Activated T-cell treated with anti-CD3 and anti-CD28 coated beads, Interleukin-2, amount 50 U/mL, for 72 hours (primary cell): ENCODE measurements around the gene NELFB. TPM values are rescaled to one million over a fixed set of nuclear protein-coding genes. Genes with fewer than 3 reads are reported as not detected.

Source experiments
- ATAC-seq, 2 donors: fragments of 150-1000 bp; cut with Tn5 transposase; replicated peaks in 1 of 2; 2 replicates each; pipeline ENCODE4 v1.10.0; 2021; ENCODE audit warnings: moderate library complexity in 2 of 2, mild to moderate bottlenecking in 1 of 2
- DNase-seq, 2 donors: peaks; one replicate each; pipeline ENCODE4 v3.0.0; 2021 to 2022; ENCODE audit warnings: mixed read lengths in 1 of 2
- H3K27ac Mint-ChIP-seq: one replicate; pipeline ENCODE4 v1.8.0; 2022; ENCODE audit warnings: mild to moderate bottlenecking, moderate library complexity, mixed read lengths
- H3K27me3 Mint-ChIP-seq: one replicate; pipeline ENCODE4 v1.8.0; 2022; ENCODE audit warnings: low read depth, mixed read lengths
- H3K36me3 Mint-ChIP-seq, 2 donors: one replicate each; pipeline ENCODE4 v1.8.0; 2022; ENCODE audit warnings: mixed read lengths in 2 of 2, mild to moderate bottlenecking in 1 of 2; ENCODE audit not compliant: insufficient read depth in 2 of 2
- H3K4me1 Mint-ChIP-seq: one replicate; pipeline ENCODE4 v1.8.0; 2022; ENCODE audit warnings: low read depth, mixed read lengths
- H3K4me3 Mint-ChIP-seq, 2 donors: one replicate each; pipeline ENCODE4 v1.8.0; 2022; ENCODE audit warnings: mild to moderate bottlenecking in 2 of 2, mixed read lengths in 2 of 2, moderate library complexity in 2 of 2
- H3K9me3 Mint-ChIP-seq, 2 donors: one replicate each; pipeline ENCODE4 v1.8.0; 2022; ENCODE audit warnings: mixed read lengths in 2 of 2
- total RNA-seq, 2 donors: library from RNA; stranded (reverse); gene quantifications; one replicate each; pipeline ENCODE4 v1.2.3, GENCODE V29; 2022

Gene NELFB
- 10 to 100 TPM; 53.1 to 56.6 TPM for total RNA-seq

DNA sequence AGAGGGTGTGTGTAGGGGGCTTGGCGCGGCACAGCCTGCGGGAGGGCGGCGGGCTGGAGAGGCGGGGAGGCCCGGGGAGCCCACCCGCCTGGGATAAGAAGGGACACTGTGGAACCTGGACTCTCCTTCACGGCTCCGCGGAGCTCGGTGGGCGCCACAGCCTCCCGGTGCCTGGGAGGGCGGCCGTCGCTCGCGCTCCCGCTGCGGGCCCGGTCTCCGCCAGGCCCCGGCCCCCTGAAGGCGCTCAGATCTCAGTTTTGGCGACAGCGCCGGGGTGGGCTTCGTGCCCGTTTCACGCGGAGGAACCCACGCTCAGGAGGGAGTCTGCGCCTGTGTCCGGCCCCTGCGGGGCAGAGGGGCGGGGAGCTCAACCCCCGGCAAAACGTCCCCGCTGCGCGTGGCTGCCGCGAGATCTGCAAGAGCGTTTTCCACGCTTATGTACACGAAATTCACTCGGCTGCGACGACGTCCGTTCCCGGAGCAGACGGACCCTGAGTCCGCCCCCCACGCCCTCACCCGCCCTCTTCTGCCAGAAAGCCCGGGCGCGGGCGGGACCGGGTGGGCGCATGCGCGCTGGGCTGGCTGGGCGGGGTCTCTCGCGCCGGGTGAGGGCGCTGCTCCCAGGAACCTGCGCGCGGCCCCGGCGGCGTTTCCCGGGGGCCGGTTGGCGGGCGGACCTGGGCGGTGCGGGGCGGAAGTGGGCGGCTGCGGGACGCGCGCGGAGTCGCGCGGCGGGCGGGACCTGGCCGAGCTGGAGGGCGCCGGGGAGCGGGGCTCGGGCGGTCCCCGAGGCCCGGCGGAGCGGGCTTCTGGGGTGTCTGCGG is at the start of gene NELFB:
Gene NELFB (plus strand): TSS at position 704 of the 824 bp plus-strand sequence.
- Mint-ChIP-seq H3K9me3 (no peaks in the 10 kb centered on the region), H3K27ac (peak within 1 kb of the TSS; percentile 42), H3K4me3 (peak within 1 kb of the TSS; percentile 89 to 93), H3K36me3 (peaks cover 0 to 3% of the 10 kb centered on the region in 2 donors), H3K4me1 (peaks cover 14% of the 10 kb centered on the region), H3K27me3 (no peaks in the 10 kb centered on the region)
- peak; percentile 96 to 99 for DNase-seq
- ATAC-seq, result peak; percentile 91 to 93

DNA sequence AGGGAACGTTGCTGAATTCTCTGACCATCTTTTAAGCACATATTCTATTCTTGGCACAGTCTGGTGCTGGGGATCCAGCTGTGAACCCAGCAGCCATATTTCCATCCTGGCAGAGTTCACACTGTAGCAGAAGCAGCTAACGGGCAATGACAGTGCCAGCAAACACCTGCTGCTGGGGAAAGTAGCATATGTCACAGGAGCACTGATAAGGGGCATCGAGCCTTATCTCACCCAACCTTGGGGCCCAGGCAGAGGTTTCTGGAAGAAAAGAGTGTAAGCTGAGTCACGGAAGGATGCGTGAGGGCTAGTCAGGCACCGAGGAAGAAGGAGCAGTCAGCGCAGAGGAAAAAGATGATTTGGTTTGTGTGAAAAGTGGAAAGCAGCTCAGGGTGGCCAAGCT is 48.5 kb upstream of the NELFB start:
- peak overlapping the region; percentile 63 for H3K27ac Mint-ChIP-seq
- DNase-seq, result no peak
- H3K4me3 Mint-ChIP-seq, result peak overlapping the region; percentile 94 to 95
- peaks cover 52% of the 10 kb centered on the region for H3K4me1 Mint-ChIP-seq
- no peaks in the 10 kb centered on the region for H3K27me3 Mint-ChIP-seq
- H3K9me3 Mint-ChIP-seq, result no peaks in the 10 kb centered on the region
- ATAC-seq, result no peak
- peaks cover 1 to 22% of the 10 kb centered on the region in 2 donors for H3K36me3 Mint-ChIP-seq

DNA sequence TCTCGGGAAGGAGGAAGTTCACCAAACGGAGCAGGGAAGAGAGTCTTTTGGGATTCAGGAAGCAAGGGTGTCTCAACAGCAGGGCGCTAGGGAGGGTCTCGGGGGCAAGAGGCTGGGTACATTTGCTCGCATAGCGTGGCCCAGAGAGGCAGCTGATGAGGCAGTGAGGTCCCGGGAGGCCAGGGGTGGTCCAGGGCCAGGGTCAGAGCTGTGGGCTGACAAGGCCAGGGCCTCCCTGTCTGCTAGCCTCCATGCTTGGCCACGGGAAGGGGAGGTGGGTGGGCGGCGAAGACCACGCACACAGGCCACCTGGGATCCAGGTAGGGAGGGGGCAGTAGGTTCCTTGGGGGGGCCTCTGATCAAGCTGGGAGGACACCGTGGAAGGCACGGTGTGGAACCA is 43.6 kb upstream of the NELFB start:
- Mint-ChIP-seq H3K27me3 (no peaks in the 10 kb centered on the region), H3K4me3 (no peak overlapping the region), H3K27ac (peak overlapping the region; percentile 61), H3K4me1 (peaks cover 19% of the 10 kb centered on the region), H3K9me3 (no peaks in the 10 kb centered on the region), H3K36me3 (peaks cover 0 to 13% of the 10 kb centered on the region in 2 donors)
- DNase-seq (no peak), ATAC-seq (no peak)

DNA sequence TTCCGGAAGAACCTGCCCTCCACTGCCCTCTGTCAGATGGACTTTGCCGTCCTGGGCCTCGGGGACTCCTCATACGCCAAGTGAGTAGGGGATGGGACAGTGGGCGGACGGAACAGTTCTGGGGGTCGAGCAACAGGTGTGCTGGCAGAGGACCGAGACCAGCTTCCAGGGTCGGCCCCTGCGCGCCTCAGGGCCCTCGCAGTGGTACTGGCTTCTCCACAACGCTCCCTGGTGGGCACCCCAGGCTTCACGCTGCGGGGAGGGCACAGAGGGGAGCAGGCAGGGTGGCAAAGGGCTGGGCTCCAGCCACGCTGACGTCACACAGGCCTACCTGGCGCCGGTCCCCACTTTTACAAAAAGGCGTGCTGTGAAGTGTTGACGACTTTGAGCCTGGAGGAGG is 42.6 kb upstream of the NELFB start:
- DNase-seq (no peak), ATAC-seq (no peak)
- H3K27ac Mint-ChIP-seq, result no peak overlapping the region
- peaks cover 0 to 6% of the 10 kb centered on the region in 2 donors for H3K36me3 Mint-ChIP-seq
- H3K4me3 Mint-ChIP-seq, result no peak overlapping the region
- H3K4me1 Mint-ChIP-seq, result peaks cover 9% of the 10 kb centered on the region
- no peaks in the 10 kb centered on the region for H3K9me3 Mint-ChIP-seq
- H3K27me3 Mint-ChIP-seq, result no peaks in the 10 kb centered on the region

DNA sequence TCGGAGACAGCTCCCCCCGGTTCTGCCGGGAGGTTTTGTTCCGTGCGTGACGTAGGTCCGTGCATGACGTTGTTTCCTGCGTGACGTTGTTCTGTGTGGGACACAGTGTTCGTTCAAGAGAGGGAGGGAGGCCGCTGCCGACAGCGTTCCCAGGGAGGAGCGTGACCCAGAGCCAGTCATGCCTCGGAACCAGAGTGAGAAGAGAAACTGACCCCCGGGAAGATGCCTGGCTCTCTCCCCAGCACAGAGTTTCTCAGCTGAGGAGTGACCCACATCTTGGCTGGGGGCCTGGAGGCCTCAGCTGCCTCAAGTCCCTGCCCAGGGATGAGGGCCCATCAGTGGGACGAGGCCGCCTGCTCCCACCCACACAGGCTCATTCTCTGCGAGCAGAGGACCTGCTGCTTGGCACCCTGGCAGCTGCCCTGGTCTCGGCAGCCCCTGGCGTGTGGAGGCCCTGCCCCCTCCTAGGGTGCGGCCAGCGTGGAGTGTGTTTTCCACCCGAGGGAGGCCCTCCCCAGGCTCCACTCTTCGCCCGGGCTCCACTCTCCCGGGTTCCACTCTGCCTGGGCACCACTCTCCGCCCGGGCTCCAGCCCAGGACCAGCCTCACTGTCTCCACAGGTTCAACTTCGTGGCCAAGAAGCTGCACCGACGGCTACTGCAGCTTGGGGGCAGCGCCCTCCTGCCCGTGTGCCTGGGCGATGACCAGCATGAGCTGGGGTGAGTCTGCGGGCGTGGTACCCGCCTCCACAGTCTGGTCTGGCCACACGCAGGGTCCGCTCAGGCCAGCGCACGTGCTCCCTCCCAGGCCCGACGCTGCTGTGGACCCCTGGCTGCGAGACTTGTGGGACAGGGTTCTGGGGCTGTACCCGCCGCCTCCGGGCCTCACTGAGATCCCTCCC is 41.7 kb upstream of the NELFB start:
- H3K27me3 Mint-ChIP-seq, result no peaks in the 10 kb centered on the region
- ATAC-seq, result no peak
- peaks cover 6% of the 10 kb centered on the region for H3K4me1 Mint-ChIP-seq

DNA sequence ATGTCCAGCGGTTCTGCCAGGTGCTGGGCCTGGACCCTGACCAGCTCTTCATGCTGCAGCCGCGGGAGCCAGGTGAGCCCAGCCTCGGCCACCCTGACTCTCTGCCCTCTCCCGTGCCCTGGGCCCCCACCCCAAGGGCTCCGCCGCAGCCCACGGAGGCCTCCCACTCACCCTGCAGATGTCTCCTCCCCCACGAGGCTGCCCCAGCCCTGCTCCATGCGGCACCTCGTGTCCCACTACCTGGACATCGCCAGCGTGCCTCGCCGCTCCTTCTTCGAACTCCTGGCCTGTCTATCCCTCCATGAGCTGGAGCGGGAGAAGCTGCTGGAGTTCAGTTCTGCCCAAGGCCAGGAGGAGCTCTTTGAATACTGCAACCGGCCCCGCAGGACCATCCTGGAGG is 40.5 kb upstream of the NELFB start:
- H3K4me1 Mint-ChIP-seq, result peaks cover 6% of the 10 kb centered on the region
- H3K4me3 Mint-ChIP-seq, result no peak overlapping the region
- no peak overlapping the region for H3K27ac Mint-ChIP-seq
- no peak for ATAC-seq
- no peaks in the 10 kb centered on the region for H3K27me3 Mint-ChIP-seq
- H3K36me3 Mint-ChIP-seq, result peaks cover 0 to 2% of the 10 kb centered on the region in 2 donors
- H3K9me3 Mint-ChIP-seq, result no peaks in the 10 kb centered on the region
- no peak for DNase-seq

More for the DNA sequence above, 41.7 kb upstream of the NELFB start:
- H3K36me3 Mint-ChIP-seq, result peaks cover 0 to 5% of the 10 kb centered on the region in 2 donors
- no peaks in the 10 kb centered on the region for H3K9me3 Mint-ChIP-seq
- DNase-seq, result no peak
- no peak overlapping the region for H3K4me3 Mint-ChIP-seq
- H3K27ac Mint-ChIP-seq, result no peak overlapping the region

DNA sequence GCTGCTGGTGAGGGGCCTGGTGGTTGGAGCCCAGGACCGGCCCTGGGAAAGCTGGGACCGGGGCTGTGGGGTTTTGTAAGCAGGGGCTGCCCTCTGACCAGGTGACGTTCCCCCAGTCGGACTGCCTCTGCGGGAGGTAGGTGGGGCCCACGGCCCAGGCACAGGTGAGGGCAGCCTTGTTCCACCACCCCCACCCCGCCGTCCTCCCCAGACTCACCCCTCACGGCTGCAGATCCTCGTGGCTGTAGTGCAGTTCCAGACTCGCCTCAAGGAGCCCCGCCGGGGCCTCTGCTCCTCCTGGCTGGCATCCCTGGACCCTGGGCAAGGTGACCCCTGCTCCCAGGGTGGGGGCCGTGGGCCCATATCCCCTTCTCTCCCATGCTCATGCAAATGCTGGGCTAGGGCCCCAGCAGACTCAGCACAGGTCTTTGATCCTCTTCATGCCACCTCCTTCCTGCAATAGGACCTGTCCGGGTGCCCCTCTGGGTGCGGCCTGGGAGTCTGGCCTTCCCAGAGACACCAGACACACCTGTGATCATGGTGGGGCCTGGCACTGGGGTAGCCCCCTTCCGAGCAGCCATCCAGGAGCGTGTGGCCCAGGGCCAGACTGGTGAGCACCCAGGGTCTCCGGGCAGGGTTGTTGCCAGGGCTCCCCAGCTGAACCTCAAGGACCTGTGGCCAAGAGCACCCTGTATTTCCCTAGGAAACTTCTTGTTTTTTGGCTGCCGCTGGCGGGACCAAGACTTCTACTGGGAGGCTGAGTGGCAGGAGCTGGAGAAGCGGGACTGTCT is 39.7 kb upstream of the NELFB start:
- peaks cover 0 to 2% of the 10 kb centered on the region in 2 donors for H3K36me3 Mint-ChIP-seq
- no peak overlapping the region for H3K27ac Mint-ChIP-seq
- H3K4me3 Mint-ChIP-seq, result no peak overlapping the region
- peaks cover 6% of the 10 kb centered on the region for H3K4me1 Mint-ChIP-seq
- H3K9me3 Mint-ChIP-seq, result no peaks in the 10 kb centered on the region
- no peaks in the 10 kb centered on the region for H3K27me3 Mint-ChIP-seq
- no peak for DNase-seq
- ATAC-seq, result no peak

DNA sequence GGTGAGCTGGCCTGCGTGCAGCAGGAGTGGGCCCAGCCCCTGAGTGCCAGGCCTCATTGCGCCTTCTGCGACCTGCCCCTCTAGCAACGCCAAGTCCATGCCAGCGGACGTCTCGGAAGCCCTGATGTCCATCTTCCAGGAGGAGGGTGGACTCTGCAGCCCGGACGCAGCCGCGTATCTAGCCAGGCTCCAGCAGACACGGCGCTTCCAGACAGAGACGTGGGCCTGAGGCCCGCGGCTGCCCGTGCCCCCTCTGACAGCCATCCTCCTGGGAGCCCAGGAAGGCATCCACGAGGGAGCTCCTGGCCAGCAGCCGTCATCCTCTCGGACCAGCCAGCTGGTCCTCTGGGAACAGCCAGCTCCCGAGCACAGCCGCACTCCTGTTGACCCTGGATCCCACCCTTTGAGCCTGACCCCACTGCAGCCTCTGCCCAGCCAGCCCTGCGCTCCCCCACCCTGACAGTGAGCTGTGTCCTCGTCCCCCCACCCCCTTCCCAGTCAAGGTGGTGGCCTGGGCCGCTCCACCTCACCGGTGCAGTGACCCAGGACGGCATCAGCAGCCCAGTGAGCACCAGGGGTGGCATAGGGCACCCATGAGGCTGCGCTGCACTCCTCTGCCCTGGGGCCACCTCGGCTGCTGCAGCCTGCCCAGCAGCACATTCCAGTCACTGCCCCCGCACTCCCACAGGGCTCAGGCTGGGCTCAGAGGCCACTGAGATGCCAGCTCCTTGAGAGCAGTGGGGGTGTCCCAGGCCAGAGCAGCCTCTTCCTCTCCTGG is 38.8 kb upstream of the NELFB start:
- Mint-ChIP-seq H3K27ac (no peak overlapping the region), H3K4me1 (no peaks in the 10 kb centered on the region), H3K9me3 (no peaks in the 10 kb centered on the region), H3K4me3 (no peak overlapping the region), H3K36me3 (peaks cover 0 to 2% of the 10 kb centered on the region in 2 donors), H3K27me3 (no peaks in the 10 kb centered on the region)
- no peak for DNase-seq
- ATAC-seq, result no peak

DNA sequence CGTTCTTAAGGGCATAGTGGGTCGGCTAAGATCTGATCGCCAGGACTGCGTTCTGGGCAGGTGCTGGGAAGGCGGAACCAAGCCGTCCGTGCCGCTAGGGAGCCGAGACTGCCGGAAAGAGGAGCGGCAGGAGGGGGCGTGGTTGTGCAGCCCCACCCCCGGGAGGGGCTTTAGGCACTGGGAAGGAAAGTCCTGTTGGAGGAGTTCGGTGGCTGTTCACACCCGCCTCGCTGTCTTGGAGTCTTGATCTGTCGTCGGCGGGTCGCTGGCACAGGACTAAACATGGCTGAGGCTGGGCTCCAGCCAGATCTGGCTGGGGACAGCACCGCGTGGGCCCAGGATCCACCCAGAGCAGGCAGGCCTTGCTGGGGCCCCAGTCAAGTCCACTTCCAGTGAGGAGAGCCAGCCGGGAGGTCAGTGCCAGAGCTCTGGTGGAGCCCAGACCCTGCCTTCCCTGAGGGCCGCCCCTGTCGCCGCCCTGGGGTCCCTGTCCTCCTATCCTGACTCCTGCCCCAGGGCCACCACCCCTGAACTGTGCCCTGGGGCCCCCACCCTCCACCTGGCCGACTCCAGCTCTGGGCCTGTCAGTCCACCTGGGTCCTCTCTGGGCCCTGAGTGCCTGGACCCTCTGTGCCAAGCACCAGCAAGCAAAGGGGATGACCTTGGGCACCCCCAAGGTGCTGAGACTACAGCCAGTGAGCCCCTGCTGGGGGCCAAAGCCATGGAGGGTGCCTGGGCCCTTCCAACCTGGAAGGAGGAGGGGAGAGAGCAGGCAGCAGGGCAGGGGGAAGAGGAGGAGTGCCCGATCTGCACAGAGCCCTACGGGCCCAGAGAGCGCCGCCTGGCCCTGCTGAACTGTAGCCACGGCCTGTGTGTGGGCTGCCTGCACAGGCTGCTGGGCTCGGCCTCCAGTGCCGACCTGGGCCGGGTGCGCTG is 37.6 kb upstream of the NELFB start:
- no peak for ATAC-seq
- Mint-ChIP-seq H3K9me3 (no peaks in the 10 kb centered on the region), H3K36me3 (peaks cover 0 to 2% of the 10 kb centered on the region in 2 donors), H3K4me3 (no peak overlapping the region), H3K4me1 (no peaks in the 10 kb centered on the region), H3K27ac (no peak overlapping the region), H3K27me3 (no peaks in the 10 kb centered on the region)
- no peak for DNase-seq

DNA sequence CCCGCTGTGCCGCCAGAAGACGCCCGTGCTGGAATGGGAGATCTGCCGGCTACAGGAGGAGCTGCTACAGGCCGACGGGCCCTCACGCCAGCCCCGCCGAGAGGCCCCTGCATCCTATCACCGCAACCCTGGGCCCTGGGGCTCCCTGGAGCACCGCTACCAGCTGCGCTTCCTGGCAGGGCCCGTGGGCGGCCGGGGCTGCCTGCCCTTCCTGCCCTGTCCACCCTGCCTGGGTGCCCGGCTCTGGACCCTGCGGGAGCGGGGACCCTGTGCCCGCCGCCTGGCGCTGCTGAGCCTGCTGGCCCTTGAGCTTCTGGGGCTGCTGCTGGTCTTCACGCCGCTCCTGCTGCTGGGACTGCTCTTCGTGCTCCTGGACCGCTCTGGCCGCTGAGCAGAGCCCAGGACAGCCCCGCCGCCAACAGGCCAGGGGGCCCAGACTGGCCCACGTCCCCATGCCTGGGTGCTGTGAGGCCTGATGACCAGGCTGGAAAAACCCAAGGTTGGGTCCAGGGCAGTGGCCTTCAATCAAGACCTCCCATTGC is 36.8 kb upstream of the NELFB start:
- peaks cover 5% of the 10 kb centered on the region for H3K4me1 Mint-ChIP-seq
- peaks cover 0 to 2% of the 10 kb centered on the region in 2 donors for H3K36me3 Mint-ChIP-seq
- no peak for ATAC-seq
- no peak overlapping the region for H3K4me3 Mint-ChIP-seq
- H3K27ac Mint-ChIP-seq, result no peak overlapping the region
- no peaks in the 10 kb centered on the region for H3K27me3 Mint-ChIP-seq
- DNase-seq, result no peak
- H3K9me3 Mint-ChIP-seq, result no peaks in the 10 kb centered on the region

DNA sequence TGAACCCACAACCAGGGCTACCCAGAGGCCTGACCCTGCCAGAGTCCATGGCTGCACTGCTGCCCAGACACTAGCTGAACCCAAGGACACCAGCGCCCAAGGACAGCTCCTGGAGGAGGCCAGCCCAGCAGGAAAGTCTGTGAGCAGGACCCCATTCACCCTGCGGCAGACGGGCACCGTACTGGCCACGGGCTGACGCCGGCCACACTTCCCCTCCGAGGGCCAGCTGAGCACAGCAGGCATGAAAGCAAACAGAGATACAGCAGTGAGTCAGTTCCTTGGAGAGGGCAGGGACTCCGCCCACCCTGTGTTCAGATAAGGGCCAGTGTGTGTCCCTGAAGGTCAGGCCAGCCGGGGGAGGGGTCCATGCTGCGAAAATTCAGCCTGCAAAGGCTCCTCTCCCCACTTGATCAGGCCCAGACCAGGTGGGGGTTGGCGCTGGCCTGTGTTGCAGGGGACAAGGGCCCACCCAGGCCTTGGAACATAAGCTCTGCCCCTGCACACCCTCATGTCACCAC is 36.3 kb upstream of the NELFB start:
- H3K9me3 Mint-ChIP-seq, result no peaks in the 10 kb centered on the region
- DNase-seq (no peak), ATAC-seq (no peak)
- no peak overlapping the region for H3K27ac Mint-ChIP-seq
- no peaks in the 10 kb centered on the region for H3K27me3 Mint-ChIP-seq
- peaks cover 0 to 2% of the 10 kb centered on the region in 2 donors for H3K36me3 Mint-ChIP-seq
- H3K4me3 Mint-ChIP-seq, result no peak overlapping the region
- H3K4me1 Mint-ChIP-seq, result peaks cover 5% of the 10 kb centered on the region
